Measurements from ENCODE around the gene TBCE. TPM values are rescaled to one million over a fixed set of nuclear protein-coding genes. Genes with fewer than 3 reads are reported as not detected.

TBCE gene
- total RNA-seq, 2 experiments from 2014 or later: 22.7 to 26.3 TPM

DNA sequence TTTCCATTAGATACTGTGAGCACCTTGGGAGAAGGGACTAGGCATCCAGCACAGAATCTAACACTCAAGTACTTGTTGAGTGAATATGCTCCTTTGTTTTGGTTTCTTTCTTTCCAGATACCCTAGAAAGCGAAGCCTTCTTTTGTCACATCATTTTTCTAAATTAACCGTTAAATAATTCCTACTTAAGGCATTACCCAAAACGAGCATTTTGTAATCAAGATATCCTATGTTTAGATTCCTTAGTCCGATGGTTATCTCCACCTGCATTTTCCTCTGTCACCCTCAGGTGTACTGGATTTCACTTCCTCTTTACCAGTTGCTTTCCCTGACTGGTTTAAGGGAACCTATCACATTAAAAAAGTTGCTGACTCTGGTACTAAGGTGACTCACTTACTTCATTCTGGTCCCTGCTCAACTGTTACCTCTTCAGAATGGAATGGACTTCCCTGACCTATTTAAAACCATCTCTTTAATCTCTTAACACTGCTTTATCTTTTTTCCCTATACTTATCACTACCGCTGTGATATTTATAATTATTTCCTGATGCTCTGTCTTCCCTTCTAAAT is 133.8 kb downstream of the TBCE start:
- no peaks in the 10 kb centered on the region for H3K36me3 Mint-ChIP-seq
- H3K9me3 Mint-ChIP-seq: no peaks in the 10 kb centered on the region
- ChIA-PET CTCF (no interaction called here), POLR2A (no interaction called here)
- H3K4me3 Mint-ChIP-seq: no peak overlapping the region
- DNase-seq: no peak
- no peak overlapping the region for H3K27ac Mint-ChIP-seq
- no peaks in the 10 kb centered on the region for H3K27me3 Mint-ChIP-seq
- intact Hi-C loops (cut with micrococcal nuclease): loop anchor here (5.0 to 10.0 kb wide), 4 partner anchors 374 to 1006 kb away; partner anchors contain the start of genes IRF2BP2 and TOMM20
- peaks cover 24% of the 10 kb centered on the region for H3K4me1 Mint-ChIP-seq (ENCODE audit: low read depth)

Other genes starting within 250 kb of the TBCE start
- gene TOMM20, start 238.6 kb upstream of the TBCE start, total RNA-seq: 100 to 1,000 TPM; 127 to 142 TPM
- 100 to 1,000 TPM; 108 to 120 TPM for gene RBM34, start 206.2 kb upstream of the TBCE start, total RNA-seq
- gene ARID4B, start 39.2 kb upstream of the TBCE start, total RNA-seq: 10 to 100 TPM; 41.3 to 44.8 TPM
- gene GGPS1, start 38.9 kb upstream of the TBCE start, total RNA-seq: 10 to 100 TPM; 36.1 to 37.5 TPM
- 10 to 100 TPM; 13.1 to 13.8 TPM for gene B3GALNT2, start 137.0 kb downstream of the TBCE start, total RNA-seq

Data from activated CD4-positive, alpha-beta memory T cell treated with anti-CD3 and anti-CD28 coated beads for 36 hours (primary cell).